Fibroblast of the conjunctiva (primary cell): Measurements from ENCODE around the gene MYL6B.
"Not testable (repeated sequence)": the region's sequence is repeated elsewhere in the genome, so short reads cannot be mapped to it uniquely, and the experiment has no call there.

ENCODE experiments used
- DNase-seq: peaks from one replicate; pipeline ENCODE4 v3.0.0-alpha.2; 2010; ENCODE audit warnings: low read depth

The MYL6B gene

GRCh38 chr12:56152132-56152755 is at the start of gene MYL6B:
Gene MYL6B, plus strand, starts transcription at chr12:56152587. Its CDS starts 1,332 bp downstream, at chr12:56153919.
- DNase-seq, result peak; percentile 77

GRCh38 chr12:56102683-56103065 is 49.7 kb upstream of the MYL6B start:
- no peak for DNase-seq

- DNase-seq, result no peak
Observed at GRCh38 chr12:56103066-56103711, 49.2 kb upstream of the MYL6B start.

- no peak for DNase-seq
Observed at GRCh38 chr12:56103823-56104108, 48.6 kb upstream of the MYL6B start.

- DNase-seq, result peak; percentile 97
Observed at GRCh38 chr12:56104109-56104814, 48.1 kb upstream of the MYL6B start, which contains the start of gene PA2G4. Gene PA2G4, plus strand, starts transcription at chr12:56104559. Its CDS starts 179 bp downstream, at chr12:56104738.

GRCh38 chr12:56104815-56105608 is 47.4 kb upstream of the MYL6B start:
- no peak for DNase-seq

GRCh38 chr12:56105609-56105902 is 46.8 kb upstream of the MYL6B start:
- DNase-seq, result no peak

GRCh38 chr12:56107242-56107641 is 45.1 kb upstream of the MYL6B start:
- DNase-seq, result no peak

- no peak for DNase-seq
Observed at GRCh38 chr12:56110571-56110970, 41.8 kb upstream of the MYL6B start.

GRCh38 chr12:56114084-56114483 is 38.3 kb upstream of the MYL6B start:
- DNase-seq, result no peak

GRCh38 chr12:56115329-56115728 is 37.1 kb upstream of the MYL6B start:
- no peak for DNase-seq

- DNase-seq, result peak; percentile 84
Observed at GRCh38 chr12:56116267-56117081, 35.9 kb upstream of the MYL6B start, which contains the start of gene RPL41. Gene RPL41, plus strand, starts transcription at chr12:56116633.

- not testable (repeated sequence) for DNase-seq
Observed at GRCh38 chr12:56117082-56117706, 35.2 kb upstream of the MYL6B start.

- peak; percentile 99 for DNase-seq
Observed at GRCh38 chr12:56117778-56118687, 34.4 kb upstream of the MYL6B start, which contains the start of gene ZC3H10. Gene ZC3H10, plus strand, starts transcription at chr12:56118266. Its CDS starts 2,297 bp downstream, at chr12:56120563.

GRCh38 chr12:56118688-56119357 is 33.6 kb upstream of the MYL6B start:
- no peak for DNase-seq

- peak; percentile 92 for DNase-seq
Observed at GRCh38 chr12:56119361-56119796, 33.0 kb upstream of the MYL6B start.

GRCh38 chr12:56120158-56120846 is 32.1 kb upstream of the MYL6B start:
- no peak for DNase-seq

- DNase-seq, result no peak
Observed at GRCh38 chr12:56121204-56121870, 31.1 kb upstream of the MYL6B start.
